HG02973 (cell line): ENCODE measurements around the gene SLC25A25.

Experiments
- ATAC-seq: cut with Tn5 transposase; IDR thresholded peaks from one replicate; pipeline ENCODE4 v1.9.1; 2021; ENCODE audit warnings: moderate library complexity; ENCODE audit not compliant: unreplicated experiment

Gene SLC25A25

DNA sequence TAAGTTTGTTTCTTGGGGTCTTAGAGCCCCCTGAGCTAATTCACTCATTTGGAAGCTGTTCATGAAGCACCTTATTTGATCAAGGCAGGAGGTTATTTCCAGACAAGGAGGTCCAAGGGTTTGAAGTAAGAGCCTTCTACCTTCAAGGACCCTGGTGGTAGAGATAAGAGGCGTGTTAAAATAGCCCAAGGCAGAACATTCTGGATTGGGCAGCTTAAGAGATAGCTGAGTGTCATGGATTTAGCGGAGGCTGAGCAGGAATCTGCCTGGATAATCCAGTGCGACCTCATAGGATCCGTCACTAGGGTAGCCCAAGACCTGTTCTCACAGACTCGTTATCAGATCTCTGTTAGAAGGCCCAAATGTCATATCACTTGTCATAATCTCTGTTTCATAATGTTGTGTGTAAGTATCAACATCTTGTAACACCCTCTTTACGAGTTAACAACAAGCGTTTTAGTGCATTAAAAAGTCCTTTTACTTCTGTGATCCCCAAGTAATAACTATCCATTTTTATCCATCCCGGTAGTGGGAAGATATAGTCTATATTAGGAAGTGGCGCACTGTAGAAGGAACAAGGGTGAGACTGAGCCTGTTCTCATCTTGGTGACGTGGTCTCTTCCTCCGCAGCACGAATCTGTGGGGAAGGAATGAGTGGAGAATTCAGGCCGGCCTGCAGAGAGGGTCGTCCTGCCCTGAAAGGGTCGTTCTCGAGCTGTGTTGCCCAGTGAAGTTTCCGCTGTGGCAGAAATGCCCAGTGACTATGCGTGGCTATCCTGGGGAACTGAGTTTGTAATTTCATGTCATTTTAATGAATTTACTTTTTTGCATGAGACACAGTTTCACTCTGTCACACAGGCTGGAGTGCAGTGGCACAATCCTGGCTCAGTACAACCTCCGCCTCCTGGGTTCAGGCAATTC, 28.8 kb downstream of the SLC25A25 start:
- no peak for ATAC-seq

DNA sequence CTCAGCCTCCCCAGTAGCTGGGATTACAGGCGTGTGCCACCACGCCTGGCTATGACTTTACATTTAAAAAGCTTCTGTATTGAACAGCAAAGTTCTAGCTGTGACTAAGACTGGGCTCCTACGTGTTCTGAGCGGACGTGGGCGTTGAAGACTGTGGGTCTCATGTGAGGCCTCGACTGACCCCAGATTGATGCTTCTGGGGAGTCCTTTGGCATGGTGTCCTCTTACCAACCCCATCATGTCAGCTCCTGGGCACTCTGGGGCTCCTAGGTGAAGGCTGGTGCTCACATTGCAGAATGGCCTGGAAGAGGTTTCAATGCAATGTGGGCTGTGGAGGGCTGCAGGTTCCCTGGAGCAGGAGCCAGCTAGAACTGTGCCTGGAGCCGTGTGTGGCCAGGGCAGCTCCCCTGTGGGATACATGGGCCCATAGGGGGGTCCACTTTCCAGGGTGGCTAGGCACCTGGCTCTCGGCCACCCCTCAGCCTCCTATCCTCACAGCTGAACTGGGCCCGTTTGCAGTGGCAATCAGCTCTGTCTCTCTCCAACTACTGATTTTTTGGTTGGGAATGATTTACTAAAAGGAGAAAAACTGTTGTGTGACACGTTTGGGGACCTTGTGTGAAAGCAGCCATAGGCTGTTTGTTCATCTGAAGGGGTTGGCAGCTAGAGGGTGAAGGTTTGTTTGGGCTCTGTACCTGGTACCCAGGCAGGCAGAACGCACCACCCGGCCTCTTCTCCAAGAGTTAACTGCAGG, 29.7 kb downstream of the SLC25A25 start:
- no peak for ATAC-seq

DNA sequence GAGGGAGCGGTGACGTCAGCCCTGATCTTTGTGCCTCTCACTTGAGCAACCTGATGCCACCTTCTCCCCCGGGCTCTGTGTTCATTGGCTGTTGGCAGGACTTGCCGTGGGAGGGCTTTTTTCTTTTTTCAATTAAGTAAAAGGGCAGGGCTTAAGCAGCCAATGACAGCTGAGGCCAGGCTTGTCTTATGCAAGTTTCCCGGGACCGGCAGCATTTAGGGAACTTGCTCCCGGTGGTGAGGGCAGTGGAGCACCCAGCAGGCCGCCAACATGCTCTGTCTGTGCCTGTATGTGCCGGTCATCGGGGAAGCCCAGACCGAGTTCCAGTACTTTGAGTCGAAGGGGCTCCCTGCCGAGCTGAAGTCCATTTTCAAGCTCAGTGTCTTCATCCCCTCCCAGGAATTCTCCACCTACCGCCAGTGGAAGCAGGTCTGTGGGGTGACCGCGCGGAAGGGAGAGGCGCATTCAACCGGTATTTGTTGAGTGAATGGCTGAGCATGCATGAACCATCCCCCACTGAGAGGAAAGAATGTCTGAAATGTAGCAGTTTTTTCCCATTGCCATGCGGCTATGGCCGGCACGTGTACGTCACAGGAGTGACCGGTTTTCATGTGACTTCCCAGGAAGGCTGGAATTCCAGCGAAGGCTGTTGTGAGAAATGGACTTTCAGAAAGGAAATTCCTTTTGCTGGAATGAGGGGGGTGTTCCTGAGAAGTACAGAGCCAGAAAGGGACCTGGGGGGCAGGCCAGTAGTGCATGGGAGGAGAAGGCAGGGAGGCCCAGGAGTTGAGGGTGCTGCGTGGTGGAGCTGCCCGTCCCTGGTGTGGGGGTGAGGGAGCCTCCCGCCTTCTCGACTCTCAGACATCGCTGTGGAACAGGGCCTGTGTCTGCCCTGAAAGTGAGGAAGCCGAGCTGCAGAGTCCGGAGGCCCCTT, 30.5 kb downstream of the SLC25A25 start:
- ATAC-seq: no peak

DNA sequence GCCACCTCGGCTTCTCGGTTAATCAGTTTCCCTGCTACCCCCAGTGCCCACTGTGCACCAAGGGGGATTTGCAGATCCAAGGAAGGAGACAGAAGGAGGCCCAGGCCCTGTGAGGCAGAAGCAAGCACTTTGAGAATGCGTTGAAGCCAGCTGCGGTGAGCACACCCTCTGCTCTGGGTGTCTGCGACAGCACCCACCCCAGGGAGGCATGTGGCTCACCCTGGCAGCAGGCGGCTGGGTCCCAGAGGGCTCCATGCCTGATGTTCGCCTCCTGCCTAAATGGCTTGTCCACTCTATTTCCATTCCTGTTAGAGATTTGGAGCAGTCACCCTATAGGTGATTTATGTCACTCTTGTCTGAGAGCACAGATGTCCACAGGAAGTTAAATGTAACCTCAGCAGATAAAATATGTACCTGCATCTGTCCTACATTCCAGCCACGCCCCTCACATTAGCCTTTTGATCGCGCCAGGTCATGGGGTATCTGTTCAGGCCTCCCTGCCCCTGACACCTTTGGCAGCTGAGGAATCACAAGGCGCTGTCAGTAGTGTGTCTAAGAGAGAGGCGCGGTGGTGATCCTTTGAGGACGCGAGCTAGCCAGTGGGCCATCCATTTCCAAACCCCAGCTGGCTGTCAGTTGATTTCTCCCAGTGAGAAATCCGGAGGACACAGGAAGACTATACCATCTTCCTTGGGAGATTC, 31.3 kb downstream of the SLC25A25 start:
- no peak for ATAC-seq

DNA sequence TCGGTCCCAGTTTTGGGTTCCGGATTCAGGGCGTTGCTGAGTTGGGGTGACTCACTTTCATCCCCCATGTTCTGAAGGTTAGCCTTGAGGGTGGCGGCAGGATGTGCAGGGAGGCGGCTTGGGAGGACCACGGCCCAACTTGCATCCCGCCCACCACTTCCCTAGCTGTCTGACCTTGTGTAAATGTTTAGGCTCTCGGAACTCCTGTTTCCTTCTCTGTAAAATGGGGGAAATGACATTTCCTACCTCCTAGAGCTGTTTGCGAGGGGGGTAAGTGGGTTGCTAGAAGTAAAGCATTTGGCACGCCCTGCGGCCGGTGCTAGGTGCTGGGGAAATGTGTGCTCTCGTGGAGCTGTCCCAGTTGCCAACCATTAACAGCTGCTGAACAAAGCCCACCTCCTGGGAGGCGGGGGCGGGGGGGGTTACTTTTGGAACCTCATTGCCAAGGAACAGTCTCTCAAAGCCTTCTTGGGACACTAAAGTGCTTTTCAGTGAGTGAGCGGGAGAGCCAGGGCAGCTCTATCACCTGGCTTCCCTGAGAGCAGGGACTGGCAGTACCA, 32.0 kb downstream of the SLC25A25 start:
- ATAC-seq: no peak

DNA sequence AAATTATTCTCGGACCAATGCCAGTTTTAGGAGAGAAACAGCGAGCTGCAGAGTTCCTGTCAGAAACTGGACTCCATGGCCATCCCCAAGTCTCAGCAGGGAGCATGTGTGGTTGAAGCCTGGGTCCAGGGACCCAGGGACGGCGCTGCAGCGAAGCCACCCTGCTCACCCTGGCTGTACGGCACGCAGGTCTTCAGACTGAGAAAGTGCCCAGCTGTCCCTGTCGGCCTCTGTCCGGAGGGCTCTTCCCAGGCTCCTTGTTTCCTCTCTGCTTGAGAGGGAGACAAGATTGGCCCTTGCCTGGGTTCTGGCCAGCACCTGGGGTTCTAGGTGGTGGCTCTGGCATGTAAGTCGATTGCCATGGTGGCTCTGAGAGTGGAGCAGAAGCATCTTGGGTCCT, 32.5 kb downstream of the SLC25A25 start:
- no peak for ATAC-seq

DNA sequence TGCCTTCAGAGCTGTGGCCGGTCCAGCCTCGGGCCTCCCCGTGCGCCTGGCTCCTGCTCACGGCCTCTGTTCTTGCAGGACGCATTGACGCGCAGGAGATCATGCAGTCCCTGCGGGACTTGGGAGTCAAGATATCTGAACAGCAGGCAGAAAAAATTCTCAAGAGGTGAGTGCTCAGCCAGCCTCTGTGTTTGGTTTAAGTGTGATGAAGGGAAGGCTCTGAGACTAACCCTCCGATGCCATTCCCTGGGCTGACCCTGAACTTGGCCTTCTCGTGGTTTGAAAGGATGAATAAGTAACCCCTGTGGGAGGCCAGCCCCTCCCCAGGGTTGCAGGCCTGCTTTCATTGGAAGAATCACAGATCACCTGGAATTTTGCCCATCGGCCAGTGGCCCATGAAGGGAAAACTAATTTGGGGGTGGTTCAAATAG, 33.2 kb downstream of the SLC25A25 start:
- no peak for ATAC-seq

DNA sequence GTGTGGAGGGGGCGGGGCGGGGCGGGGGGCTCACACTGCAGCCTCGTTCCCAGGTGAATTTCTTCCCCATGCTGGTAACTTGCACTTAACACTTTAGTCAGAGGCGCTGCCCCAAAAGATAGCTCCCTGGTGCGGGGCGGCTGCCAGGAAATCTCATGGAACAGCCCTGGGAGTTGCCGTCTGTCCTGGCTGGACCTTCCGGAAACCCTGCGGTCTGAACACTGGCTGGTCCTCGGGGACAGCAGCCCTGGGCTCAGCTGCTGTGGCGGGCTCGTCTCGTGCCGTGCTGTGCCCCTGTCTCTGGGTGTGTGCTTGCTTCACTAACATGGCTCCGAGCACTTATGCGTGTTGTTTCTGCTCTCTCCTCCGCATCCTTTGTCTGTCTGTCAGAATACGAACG, 33.7 kb downstream of the SLC25A25 start:
- no peak for ATAC-seq

DNA sequence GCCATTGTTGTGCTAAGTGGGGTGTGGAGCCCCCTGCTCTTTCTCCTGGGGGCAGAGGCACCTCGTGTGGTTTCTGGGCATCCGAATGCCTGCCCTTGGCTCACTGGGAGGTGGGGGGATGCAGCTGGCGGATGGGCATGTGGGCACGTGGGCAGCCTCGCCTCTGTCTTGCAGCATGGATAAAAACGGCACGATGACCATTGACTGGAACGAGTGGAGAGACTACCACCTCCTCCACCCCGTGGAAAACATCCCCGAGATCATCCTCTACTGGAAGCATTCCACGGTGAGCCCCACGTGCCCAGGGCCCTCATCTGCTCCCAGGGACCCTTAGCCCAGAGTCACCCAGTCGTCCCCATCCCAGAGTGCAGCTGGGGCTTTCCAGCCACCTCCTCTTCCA, 34.2 kb downstream of the SLC25A25 start:
- no peak for ATAC-seq

DNA sequence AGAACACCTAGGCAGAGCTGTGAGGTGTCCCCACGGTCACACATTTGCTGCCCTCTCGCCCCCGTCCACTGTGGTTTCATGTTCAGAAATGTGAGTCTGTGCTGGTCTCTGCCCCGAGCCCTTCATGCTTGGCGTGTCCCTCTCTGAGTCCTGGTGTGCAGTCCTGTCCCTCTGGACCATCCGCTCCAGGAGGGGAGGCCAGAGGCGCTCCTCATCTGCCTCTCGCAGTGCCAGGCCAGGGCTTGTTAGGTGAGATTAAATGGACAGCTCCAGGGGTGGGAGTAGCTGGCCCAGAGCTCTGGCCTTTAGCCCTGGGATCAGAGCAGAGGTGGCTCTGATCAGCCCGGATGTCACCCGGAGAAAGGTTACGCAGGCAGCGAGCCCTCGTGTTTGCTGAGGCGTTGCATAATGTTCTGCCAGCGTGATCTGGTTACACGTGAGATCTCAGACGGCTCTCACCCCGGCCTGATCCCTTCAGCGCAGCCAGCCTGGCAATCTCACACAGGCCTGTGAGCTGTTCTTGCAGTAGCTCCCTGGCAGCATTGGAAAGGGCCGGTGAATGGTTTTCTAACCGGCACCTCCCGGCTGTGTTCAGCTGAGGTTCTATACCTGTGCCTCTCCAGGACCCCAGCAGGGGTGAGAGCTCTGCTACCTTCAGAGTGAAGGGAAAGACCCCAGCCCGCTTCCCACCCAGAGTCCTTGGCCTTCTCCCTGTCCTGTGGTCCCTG, 35.0 kb downstream of the SLC25A25 start:
- ATAC-seq: no peak

DNA sequence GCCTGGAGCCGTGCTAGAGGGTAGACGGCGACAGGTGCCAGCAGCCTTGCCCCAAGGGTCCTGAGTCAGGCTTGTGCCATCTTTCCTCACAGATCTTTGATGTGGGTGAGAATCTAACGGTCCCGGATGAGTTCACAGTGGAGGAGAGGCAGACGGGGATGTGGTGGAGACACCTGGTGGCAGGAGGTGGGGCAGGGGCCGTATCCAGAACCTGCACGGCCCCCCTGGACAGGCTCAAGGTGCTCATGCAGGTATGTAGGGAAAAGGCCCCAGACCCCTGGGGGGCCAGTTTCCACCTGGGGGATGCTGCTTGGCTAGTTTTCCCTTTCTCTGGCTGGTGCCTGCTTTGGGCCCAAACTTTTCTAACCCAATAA, 35.5 kb downstream of the SLC25A25 start:
- ATAC-seq: no peak

DNA sequence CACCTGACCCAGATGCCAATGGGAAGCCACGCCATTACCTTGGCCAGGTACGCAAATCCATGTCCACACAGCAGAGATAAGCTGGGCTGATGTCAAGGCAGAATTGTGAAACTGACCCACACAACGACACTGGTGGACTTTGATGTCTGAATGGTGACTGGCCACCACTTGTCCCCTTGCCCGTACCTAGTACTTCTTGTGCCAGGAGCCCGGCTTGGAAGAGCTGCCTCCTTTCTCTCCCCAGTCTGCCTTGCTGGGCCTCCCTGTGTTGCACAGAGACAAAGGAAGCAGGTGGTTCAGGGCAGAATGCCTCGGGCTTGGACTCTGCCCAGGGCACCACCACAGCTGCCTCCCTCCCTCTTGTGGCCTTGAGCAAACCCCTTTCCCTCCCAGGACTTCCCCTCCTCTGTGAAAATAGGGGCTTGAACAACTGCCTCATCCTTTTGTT, 36.2 kb downstream of the SLC25A25 start:
- ATAC-seq: no peak

DNA sequence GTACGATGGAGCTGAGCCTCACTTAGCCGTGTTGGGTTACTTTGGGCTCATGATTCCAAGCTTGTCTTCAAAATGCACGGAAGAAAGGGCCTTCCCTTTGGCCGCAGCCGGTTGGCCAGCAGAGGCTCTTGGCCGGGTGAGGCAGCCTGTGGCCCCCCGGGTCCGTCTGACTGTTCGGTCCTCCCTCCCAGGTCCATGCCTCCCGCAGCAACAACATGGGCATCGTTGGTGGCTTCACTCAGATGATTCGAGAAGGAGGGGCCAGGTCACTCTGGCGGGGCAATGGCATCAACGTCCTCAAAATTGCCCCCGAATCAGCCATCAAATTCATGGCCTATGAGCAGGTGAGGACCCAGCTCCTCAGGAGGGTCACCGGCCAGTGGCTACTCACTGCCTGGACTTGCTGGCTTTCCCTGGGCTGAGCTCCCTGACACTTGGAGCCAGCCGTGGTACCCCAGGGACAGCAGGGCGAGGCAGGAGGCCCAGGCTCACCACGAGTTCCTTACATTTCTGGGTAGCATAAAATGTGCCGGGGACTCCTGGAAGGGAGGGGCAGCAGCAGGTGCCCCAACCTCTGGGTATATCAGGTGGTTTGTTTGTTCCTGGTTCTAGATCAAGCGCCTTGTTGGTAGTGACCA, 37.6 kb downstream of the SLC25A25 start:
- no peak for ATAC-seq

DNA sequence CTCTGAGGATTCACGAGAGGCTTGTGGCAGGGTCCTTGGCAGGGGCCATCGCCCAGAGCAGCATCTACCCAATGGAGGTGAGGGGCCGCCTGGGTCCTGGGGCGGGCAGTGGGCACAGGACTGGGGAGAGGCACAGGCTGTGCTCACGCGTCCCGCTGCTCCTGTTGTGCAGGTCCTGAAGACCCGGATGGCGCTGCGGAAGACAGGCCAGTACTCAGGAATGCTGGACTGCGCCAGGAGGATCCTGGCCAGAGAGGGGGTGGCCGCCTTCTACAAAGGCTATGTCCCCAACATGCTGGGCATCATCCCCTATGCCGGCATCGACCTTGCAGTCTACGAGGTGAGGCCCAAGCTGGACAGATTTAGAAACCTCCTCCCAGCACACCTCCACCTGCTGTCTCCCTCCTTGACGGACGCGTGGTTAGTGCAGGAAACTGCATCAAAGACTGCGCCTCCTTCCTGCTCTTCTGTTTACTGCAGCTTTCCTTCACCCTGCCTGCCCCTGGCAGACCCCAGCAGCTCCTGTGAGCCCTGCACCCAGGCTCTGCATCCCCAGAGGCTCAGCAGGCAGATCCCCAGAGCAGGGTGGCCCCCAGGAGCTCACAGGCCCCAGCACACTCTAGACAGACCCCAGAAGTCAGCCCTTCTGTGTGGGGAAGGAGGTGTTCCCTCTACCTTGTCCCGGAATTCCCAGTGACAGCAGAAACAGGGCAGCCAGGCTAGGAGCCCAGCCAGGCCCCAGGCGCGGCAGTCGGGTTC, 38.3 kb downstream of the SLC25A25 start:
- ATAC-seq: no peak

DNA sequence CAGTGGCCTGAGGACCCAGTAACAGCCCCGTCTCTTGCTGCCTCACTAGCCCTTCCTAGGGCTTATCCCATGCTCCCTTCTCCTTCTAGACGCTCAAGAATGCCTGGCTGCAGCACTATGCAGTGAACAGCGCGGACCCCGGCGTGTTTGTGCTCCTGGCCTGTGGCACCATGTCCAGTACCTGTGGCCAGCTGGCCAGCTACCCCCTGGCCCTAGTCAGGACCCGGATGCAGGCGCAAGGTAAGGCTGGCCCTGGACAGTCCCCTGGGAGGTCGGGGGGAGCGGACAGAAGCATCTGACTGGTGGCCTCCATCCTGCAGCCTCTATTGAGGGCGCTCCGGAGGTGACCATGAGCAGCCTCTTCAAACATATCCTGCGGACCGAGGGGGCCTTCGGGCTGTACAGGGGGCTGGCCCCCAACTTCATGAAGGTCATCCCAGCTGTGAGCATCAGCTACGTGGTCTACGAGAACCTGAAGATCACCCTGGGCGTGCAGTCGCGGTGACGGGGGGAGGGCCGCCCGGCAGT, 39.0 kb downstream of the SLC25A25 start:
- no peak for ATAC-seq

DNA sequence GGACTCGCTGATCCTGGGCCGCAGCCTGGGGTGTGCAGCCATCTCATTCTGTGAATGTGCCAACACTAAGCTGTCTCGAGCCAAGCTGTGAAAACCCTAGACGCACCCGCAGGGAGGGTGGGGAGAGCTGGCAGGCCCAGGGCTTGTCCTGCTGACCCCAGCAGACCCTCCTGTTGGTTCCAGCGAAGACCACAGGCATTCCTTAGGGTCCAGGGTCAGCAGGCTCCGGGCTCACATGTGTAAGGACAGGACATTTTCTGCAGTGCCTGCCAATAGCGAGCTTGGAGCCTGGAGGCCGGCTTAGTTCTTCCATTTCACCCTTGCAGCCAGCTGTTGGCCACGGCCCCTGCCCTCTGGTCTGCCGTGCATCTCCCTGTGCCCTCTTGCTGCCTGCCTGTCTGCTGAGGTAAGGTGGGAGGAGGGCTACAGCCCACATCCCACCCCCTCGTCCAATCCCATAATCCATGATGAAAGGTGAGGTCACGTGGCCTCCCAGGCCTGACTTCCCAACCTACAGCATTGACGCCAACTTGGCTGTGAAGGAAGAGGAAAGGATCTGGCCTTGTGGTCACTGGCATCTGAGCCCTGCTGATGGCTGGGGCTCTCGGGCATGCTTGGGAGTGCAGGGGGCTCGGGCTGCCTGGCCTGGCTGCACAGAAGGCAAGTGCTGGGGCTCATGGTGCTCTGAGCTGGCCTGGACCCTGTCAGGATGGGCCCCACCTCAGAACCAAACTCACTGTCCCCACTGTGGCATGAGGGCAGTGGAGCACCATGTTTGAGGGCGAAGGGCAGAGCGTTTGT, 39.6 kb downstream of the SLC25A25 start:
- ATAC-seq: no peak
